Hepatocyte (in vitro differentiated cells): ENCODE results near the gene SLC1A2.

Source experiments
- EZH2phosphoT487 ChIP-seq: fragments of 200-600 bp; sonication (generic); IDR thresholded peaks from one replicate; pipeline ENCODE4 v1.6.1; 2018; ENCODE audit warnings: antibody characterized with exemption, mild to moderate bottlenecking, low read depth, moderate library complexity; ENCODE audit not compliant: unreplicated experiment, severe bottlenecking
- TF ChIP-seq, protein P1 (sequence below): fragments of 200-600 bp; sonication (generic); IDR thresholded peaks from 2 replicates; pipeline ENCODE4 v1.5.1; 2016; ENCODE audit warnings: antibody characterized with exemption, mild to moderate bottlenecking; ENCODE audit not compliant: poor library complexity

GRCh38 chr11:35404388-35404775, 15.0 kb downstream of the SLC1A2 start:
- TF ChIP-seq EZH2phosphoT487, result no peak
- TF ChIP-seq, protein P1, sequence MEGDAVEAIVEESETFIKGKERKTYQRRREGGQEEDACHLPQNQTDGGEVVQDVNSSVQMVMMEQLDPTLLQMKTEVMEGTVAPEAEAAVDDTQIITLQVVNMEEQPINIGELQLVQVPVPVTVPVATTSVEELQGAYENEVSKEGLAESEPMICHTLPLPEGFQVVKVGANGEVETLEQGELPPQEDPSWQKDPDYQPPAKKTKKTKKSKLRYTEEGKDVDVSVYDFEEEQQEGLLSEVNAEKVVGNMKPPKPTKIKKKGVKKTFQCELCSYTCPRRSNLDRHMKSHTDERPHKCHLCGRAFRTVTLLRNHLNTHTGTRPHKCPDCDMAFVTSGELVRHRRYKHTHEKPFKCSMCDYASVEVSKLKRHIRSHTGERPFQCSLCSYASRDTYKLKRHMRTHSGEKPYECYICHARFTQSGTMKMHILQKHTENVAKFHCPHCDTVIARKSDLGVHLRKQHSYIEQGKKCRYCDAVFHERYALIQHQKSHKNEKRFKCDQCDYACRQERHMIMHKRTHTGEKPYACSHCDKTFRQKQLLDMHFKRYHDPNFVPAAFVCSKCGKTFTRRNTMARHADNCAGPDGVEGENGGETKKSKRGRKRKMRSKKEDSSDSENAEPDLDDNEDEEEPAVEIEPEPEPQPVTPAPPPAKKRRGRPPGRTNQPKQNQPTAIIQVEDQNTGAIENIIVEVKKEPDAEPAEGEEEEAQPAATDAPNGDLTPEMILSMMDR, result peak; percentile 48
